NCI-H510A (cell line): ENCODE data around the gene IZUMO4.
A peak's percentile ranks its signal among the peaks of the same experiment; 100 is the strongest.
"Not testable (repeated sequence)": the region's sequence is repeated elsewhere in the genome, so short reads cannot be mapped to it uniquely, and the experiment has no call there.

Experiments
- DNase-seq: peaks from one replicate; lab custom pipeline; 2025; lab: John Stamatoyannopoulos, UW

Gene IZUMO4

DNA sequence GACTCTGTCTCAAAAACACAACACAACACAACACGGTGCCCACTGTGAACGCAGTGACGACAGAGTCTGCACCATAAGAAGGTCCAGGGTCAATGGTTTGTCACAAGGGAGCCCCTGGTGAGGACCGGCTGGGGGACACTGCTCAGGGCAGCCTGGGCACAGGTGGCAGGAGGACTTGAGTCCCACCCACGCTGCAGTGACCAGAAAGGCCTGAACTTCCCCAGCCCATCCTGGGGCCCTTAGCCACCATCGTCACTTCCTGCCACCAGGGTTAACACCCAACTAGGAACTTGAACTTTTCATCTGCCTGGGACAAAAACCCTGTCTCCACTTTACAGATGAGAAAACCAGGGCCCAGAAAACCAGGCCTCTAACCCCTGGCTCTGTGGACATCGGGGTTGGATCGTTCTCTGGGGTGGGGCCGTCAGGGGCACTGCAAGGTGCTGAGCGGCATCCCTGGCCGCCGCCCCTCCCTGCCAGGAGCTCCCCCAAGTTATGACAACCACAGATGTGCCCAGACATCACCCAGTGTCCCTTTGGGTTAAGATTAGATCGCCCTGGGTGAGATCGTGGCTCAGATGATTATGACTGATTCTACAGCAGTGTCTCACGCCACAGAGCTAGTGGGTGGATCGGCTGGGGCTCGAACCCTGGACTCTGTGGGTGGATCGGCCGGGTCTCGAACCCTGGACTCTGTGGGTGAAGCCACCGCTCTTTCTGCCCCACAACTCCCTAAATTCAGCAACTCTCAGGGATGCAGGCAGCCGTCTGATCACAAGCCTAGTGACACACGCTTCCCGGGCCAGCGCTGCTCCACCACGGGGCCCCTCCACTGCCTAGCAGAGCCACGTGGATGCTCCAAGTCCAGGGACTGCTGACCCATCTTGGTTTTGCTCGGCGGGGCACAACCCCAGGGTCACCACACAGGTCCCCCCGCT, 14.6 kb upstream of the IZUMO4 start:
- no peak for DNase-seq

GRCh38 chr19:2083174-2083854, 13.4 kb upstream of the IZUMO4 start:
- DNase-seq = no peak

DNA sequence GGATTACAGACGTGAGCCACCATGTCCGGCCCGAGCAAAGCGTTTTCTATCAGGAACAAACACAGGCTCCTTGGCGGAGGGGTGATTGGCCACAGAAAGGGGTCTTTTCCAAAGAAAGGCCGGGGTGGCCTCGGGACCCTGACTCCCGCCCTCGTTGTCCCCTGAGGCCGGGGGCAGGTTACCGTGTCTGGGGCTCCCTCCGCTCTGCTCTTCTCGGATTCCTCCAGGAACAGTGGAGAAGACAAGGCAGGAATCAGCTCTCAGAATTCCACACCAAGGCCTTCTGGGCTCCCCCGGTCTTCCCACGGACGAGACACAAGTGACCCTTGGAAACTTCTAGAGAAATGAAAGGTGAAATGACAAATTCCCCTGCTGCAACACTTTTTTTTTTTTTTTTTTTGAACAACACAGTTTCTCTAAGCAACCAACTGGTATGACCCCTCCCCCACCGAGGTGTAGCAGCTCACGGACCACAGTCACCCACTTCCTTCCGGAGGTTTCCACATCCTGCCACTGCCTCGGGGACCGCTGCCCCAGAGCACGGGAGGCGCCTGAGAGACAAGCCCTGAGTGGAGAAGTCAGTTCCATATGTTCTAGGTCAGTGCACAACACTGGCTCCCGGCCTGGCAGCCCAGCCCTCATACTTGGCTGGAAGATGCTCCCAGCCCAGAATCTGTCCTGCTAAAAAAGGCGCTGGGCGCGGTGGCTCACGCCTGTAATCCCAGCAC, 11.6 kb upstream of the IZUMO4 start:
- DNase-seq = no peak

DNA sequence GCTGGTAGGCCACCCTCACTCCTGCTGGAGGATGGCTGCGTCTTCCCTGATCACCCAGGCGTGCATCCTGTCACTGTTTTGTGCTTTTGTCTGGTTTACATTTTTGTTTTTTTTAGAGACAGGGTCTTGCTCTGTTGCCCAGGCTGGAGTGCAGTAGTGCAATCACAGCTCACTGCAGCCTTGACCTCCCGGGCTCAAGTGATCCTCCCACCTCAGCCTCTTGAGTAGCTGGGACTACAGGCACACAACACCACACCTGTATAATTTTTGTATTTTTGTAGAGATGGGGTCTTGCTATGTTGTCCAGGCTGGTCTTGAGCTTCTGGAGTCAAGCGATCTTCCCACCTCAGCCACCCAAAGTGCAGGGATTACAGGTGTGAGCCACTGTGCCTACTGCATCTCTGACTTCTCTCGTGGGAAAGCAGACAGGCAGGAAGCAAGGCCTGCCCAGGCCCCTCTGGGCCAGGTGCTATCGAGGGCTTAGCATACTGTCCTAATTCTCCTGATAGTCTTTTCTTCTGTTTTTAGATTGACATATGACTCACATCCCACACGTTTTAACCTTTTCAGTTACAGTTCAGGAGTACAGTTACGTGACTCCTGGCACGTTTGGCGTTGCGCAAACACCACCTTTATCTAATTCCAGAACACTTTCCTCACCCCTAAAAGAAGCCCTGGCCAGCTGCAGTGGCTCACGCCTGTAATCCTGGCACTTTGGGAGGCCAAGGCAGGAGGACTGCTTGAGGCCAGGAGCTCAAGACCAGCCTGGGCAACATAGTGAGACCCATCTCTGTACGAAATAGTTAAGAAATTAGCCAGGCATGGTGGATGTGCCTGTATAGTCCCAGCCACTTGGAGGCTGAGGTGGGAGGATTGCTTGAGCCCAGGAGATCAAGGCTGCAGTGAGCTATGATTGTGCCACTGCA, 9.8 kb upstream of the IZUMO4 start:
- not testable (repeated sequence) for DNase-seq

DNA sequence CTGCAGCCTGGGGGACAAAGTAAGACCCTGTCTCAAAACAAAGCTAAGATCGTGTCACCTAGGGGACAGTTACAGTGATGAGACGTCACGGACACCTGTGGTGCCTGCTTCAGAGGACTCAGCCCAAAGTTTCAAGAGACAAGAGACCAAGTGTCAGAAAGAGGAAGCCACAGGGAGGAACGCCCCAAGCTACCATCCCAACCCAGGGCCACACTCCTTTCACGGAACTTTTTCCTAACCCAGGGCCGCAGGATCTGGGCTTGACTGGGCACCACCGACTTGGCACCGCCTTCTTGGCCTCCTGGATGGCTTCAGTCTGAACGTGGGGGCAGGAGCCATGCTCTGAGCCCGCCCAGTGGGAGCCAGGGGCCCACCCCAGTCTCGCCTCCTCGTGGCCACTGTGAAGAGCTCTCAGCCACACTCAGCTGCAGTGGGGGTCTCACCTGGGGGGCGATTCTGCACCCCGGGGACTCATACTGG, 9.1 kb upstream of the IZUMO4 start:
- no peak for DNase-seq

DNA sequence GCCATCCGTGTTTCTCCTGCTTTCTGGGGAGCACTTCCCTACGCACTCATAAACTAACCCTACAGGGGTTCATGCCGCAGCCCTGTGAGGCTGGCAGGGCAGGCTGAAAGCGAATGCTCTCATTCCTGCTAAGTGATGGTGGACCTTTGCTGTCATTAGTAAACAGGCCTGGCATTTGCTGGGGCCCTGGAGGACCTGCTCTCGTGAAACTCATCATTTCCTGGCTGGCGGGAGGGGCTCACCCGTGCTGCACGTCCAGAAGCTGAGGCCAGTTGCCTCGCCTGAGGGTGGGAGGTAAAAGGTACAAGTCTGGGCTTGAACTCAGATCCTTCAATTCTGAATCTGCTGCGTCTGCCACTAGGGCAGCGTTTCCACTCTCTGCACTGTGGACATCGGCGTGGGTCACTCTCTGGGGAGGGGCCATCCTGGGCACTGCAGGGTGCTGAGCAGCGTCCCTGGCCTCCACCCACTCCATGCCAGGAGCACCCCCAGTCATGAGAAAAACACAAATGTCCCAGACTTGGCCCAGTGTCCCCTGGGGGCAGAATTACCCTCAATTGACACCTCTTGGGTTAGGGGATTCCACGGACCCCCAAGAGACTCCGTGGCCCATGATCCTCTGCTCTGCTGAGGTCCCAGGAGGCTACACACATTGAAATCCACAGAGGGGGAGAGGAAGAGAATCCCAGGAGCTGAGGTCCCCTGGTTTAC, 7.6 kb upstream of the IZUMO4 start:
- no peak for DNase-seq

DNA sequence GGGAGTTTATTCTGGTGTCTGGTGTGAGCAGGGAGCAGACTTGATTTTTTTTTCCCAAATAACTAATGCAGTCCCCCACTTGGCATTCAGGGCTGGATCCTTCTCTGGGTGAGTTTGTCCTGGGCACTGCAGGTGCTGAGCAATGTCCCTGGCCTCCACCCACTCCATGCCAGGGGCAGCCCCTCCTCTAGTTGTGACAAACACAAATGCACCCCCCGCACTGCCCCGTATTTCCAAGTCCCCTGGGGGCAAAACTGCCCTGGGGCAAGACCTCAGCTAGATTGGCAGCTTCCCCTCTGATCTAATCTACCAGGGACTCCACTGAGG, 7.0 kb upstream of the IZUMO4 start:
- no peak for DNase-seq

DNA sequence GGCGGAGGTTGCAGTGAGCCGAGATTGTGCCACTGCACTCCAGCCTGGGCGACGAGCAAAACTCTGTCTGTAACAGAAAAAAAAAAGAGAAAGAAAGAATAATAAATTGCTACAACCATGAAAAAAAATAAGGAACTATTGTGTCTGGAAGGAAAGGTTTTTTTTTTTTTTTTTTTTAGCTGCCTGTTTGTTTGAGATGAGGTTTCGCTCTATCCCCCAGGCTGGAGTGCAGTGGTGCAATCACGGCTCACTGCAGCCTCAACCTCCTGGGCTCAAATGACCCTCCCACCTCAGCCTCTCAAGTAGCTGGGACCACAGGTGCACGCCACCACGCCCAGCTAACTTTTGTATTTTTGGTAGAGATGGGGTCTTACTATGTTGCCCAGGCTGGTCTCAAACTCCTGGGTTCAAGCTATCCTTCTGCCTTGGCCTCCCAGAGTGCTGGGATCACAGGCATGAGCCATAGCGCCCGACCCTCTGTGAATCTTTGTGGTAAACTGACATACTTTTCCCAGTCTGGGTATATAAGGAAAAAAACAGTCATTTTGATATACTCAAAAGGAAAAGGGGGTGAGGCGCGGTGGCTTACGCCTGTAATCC, 4.7 kb upstream of the IZUMO4 start:
- DNase-seq = not testable (repeated sequence)

- peak; percentile 88 for DNase-seq
Measured at GRCh38 chr19:2096034-2096479, 658 bp upstream of the IZUMO4 start, which contains the start of gene MOB3A. Gene MOB3A, minus strand, starts transcription at chr19:2096326. Its CDS starts 17,766 bp downstream, at chr19:2078560.

GRCh38 chr19:2097203-2097885, 629 bp downstream of the IZUMO4 start:
- DNase-seq = peak; percentile 25

GRCh38 chr19:2097886-2098327, 1.2 kb downstream of the IZUMO4 start:
- no peak for DNase-seq

GRCh38 chr19:2099054-2099501, 2.4 kb downstream of the IZUMO4 start:
- no peak for DNase-seq

- DNase-seq = no peak
Measured at GRCh38 chr19:2099937-2100718, 3.4 kb downstream of the IZUMO4 start.

DNA sequence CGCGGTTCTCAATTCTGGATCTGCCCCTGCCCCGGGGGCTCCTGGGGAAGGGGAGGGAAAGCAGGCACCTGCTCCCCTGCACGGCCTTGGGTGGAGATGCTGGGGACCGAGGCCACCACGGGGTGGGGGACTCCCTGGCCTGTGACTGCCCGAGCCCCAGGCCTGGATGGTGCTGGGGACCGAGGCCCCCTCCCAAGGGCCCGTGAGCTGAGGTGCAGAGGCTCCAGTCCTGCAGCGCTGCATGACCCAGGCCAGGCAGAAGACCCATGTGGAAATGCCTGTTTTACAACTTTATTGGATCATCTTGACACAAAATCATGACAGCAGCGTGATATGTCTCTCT, 4.0 kb downstream of the IZUMO4 start:
- no peak for DNase-seq

- DNase-seq = no peak
Measured at GRCh38 chr19:2101417-2102335, 5.0 kb downstream of the IZUMO4 start.

DNA sequence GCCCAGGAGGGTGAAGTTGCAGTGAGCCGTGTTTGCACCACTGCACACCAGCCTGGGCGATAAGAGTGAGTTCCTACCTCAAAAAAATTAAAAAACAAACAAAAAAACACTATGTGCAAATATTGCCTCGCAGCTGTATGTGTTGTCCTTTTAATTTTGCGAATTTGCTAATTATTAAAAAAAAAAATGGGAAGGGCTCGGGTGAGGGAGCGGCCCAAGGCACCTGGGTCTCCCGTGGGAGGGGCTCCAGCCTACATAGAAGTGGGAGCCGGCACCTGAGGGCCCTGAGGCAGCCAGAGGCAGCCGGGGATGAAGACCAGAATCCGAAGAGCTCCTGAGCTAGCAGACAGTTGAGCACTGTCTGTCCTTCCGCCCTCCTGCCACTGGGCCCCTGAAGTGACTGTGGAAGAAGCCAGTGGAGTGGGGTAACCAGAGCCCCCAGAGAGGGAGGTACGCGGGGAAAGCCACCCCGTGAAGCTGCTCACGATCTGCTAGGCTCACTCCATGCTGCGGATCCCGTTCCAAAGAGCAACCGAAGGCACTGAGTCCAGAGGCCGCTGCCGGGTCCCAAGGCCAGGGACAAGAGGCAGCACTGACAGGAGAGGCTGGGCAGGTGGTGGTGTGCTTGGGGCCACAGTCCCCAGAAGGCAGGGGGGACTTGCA, 6.5 kb downstream of the IZUMO4 start:
- no peak for DNase-seq
